GM12801 (cell line): ENCODE results near the gene SYF2.

Experiments used
- CTCF ChIP-seq: IDR thresholded peaks from one replicate; pipeline ENCODE4 v1.5.1; 2011; ENCODE audit warnings: control low read depth; ENCODE audit not compliant: insufficient read length; ENCODE audit errors: extremely low read depth

Gene SYF2

GRCh38 chr1:25247829-25248754 is 15.8 kb upstream of the SYF2 start:
- no peak for TF ChIP-seq CTCF

GRCh38 chr1:25247024-25247828 is 14.9 kb upstream of the SYF2 start, which contains the start of gene RSRP1:
RSRP1 (minus strand) TSS chr1:25247454; CDS start chr1:25246963, 491 bp downstream.
- TF ChIP-seq CTCF = no peak

GRCh38 chr1:25246600-25247023 is 14.3 kb upstream of the SYF2 start:
- TF ChIP-seq CTCF = no peak

GRCh38 chr1:25245809-25246599 is 13.7 kb upstream of the SYF2 start:
- TF ChIP-seq CTCF = no peak

GRCh38 chr1:25245393-25245792 is 13.1 kb upstream of the SYF2 start:
- TF ChIP-seq CTCF = no peak

- no peak for TF ChIP-seq CTCF
These were observed 11.6 kb upstream of the SYF2 start for GRCh38 chr1:25243907-25244306.
